Small intestine (tissue), 7 donors: ENCODE data around the gene ABCA7. TPM values are rescaled to one million over a fixed set of nuclear protein-coding genes. Genes with fewer than 3 reads are reported as not detected.

Experiments used
- DNase-seq, 2 donors: peaks; one replicate each; pipeline versions ENCODE4 v3.0.0 to v3.0.0-alpha.2; 2013
- FAIRE-seq: peaks from 2 replicates; lab custom pipeline; 2012; peaks lifted over from hg19 to GRCh38; lab: Jason Lieb, UNC
- H3K27ac ChIP-seq, 3 donors: one replicate each; pipeline ENCODE4 v1.5.1; 2013; ENCODE audit warnings: low read length in 2 of 3, mild to moderate bottlenecking in 2 of 3, control low read depth in 1 of 3, inconsistent platforms in 1 of 3, low read depth in 1 of 3, moderate library complexity in 1 of 3
- H3K27me3 ChIP-seq, 3 donors: one replicate each; pipeline ENCODE4 v1.6.1; 2013; ENCODE audit warnings: low read length in 3 of 3, inconsistent platforms in 1 of 3; ENCODE audit not compliant: control insufficient read depth in 3 of 3, insufficient read depth in 3 of 3
- H3K36me3 ChIP-seq, 3 donors: one replicate each; pipeline ENCODE4 v1.6.1; 2013; ENCODE audit warnings: low read length in 3 of 3, inconsistent platforms in 1 of 3, low read depth in 1 of 3, mild to moderate bottlenecking in 1 of 3, moderate library complexity in 1 of 3; ENCODE audit not compliant: control insufficient read depth in 3 of 3, insufficient read depth in 2 of 3
- H3K4me1 ChIP-seq, 3 donors: one replicate each; pipeline ENCODE4 v1.6.1; 2013; ENCODE audit warnings: low read length in 2 of 3, inconsistent platforms in 1 of 3, low read depth in 1 of 3, mild to moderate bottlenecking in 1 of 3, moderate library complexity in 1 of 3; ENCODE audit not compliant: control insufficient read depth in 3 of 3, insufficient read depth in 2 of 3
- H3K4me3 ChIP-seq, 3 donors: one replicate each; pipeline ENCODE4 v1.5.1; 2013; ENCODE audit warnings: low read length in 3 of 3, control low read depth in 1 of 3, inconsistent platforms in 1 of 3, low read depth in 1 of 3, mild to moderate bottlenecking in 1 of 3, moderate library complexity in 1 of 3
- H3K9me3 ChIP-seq, 2 donors: one replicate each; pipeline ENCODE4 v1.6.1; 2013; ENCODE audit warnings: low read depth in 1 of 2, low read length in 1 of 2; ENCODE audit not compliant: control insufficient read depth in 2 of 2, insufficient read depth in 1 of 2
- WGBS, 3 donors: extraction: QIAGEN DNeasy Blood & Tissue Kit; methylation state at CpG; one replicate each; pipeline ENCODE4 v1.1.7; 2013; 5-methylcytosine and 5-hydroxymethylcytosine counted together
- polyA plus RNA-seq, 4 donors: library from polyadenylated mRNA; stranded (reverse) in 3 of 4; unstranded in 1 of 4; fragments of 200-250 nt in 3 of 4; fragments of 120-200 nt in 1 of 4; gene quantifications; one replicate each; pipeline versions ENCODE4 v1.2.1 to v1.2.3, GENCODE V29; 2013
- donor health status: healthy with polysubstance abuse.
- donor health status: control.
- donor health status: control.
- donor health status: Bipolar disorder and iron deficiency.
- donor health status: healthy.

Gene ABCA7
- polyA plus RNA-seq, 4 donors = 3.1 to 60.3 (median 20.2) TPM

- no peak overlapping the region for H3K4me3 ChIP-seq
- no peak for FAIRE-seq
- H3K36me3 ChIP-seq = peaks cover 8 to 51% (median 20%) of the 10 kb centered on the region in 3 donors
- no peaks in the 10 kb centered on the region for H3K4me1 ChIP-seq
- H3K9me3 ChIP-seq = peaks cover 0 to 2% of the 10 kb centered on the region in 2 donors
- 85 to 93% (median 90%) methylated on average over 62 to 73 of the region's 73 CpGs for WGBS, 3 donors
- no peak for DNase-seq
- peaks cover 0 to 3% (median 1%) of the 10 kb centered on the region in 3 donors for H3K27me3 ChIP-seq
- H3K27ac ChIP-seq = no peak overlapping the region
Observed at GRCh38 chr19:1007399-1008251, 32.3 kb upstream of the ABCA7 start.

- Histone ChIP-seq H3K4me3 (no peak overlapping the region), H3K4me1 (no peaks in the 10 kb centered on the region), H3K36me3 (peaks cover 15 to 59% (median 20%) of the 10 kb centered on the region in 3 donors), H3K27ac (peak overlapping the region in 2 of 3 donors; percentile 17 to 22), H3K27me3 (no peaks in the 10 kb centered on the region), H3K9me3 (peaks cover 0 to 2% of the 10 kb centered on the region in 2 donors)
- FAIRE-seq = no peak
- DNase-seq = no peak
- WGBS, 3 donors = 92 to 95% (median 92%) methylated on average over 32 to 45 of the region's 45 CpGs
Observed at GRCh38 chr19:1008268-1009040, 31.5 kb upstream of the ABCA7 start.

- 72 to 89% (median 84%) methylated on average over 71 to 92 of the region's 92 CpGs for WGBS, 3 donors
- no peak overlapping the region for H3K4me3 ChIP-seq
- peaks cover 0 to 2% of the 10 kb centered on the region in 2 donors for H3K9me3 ChIP-seq
- H3K27ac ChIP-seq = peak overlapping the region in 2 of 3 donors; percentile 17 to 33
- no peaks in the 10 kb centered on the region for H3K4me1 ChIP-seq
- DNase-seq (peak in 1 of 2 donors; percentile 26), FAIRE-seq (no peak)
- H3K27me3 ChIP-seq = no peaks in the 10 kb centered on the region
- H3K36me3 ChIP-seq = peaks cover 20 to 68% (median 20%) of the 10 kb centered on the region in 3 donors
Observed at GRCh38 chr19:1009041-1009980, 30.6 kb upstream of the ABCA7 start.

- FAIRE-seq (no peak), DNase-seq (no peak)
- 83 to 92% (median 91%) methylated on average over 23 to 29 of the region's 29 CpGs for WGBS, 3 donors
- Histone ChIP-seq H3K9me3 (peaks cover 0 to 2% of the 10 kb centered on the region in 2 donors), H3K36me3 (peaks cover 21 to 75% (median 22%) of the 10 kb centered on the region in 3 donors), H3K4me3 (no peak overlapping the region), H3K27me3 (no peaks in the 10 kb centered on the region), H3K27ac (peak overlapping the region in 2 of 3 donors; percentile 17 to 33), H3K4me1 (no peaks in the 10 kb centered on the region)
Observed at GRCh38 chr19:1009981-1010538, 29.8 kb upstream of the ABCA7 start.

- FAIRE-seq = no peak
- Histone ChIP-seq H3K27me3 (no peaks in the 10 kb centered on the region), H3K4me1 (peaks cover 0 to 6% (median under 1%) of the 10 kb centered on the region in 3 donors), H3K36me3 (peaks cover 22 to 83% (median 22%) of the 10 kb centered on the region in 3 donors), H3K27ac (no peak overlapping the region), H3K4me3 (no peak overlapping the region), H3K9me3 (peaks cover 0 to 2% of the 10 kb centered on the region in 2 donors)
- WGBS, 3 donors = 89 to 94% (median 92%) methylated on average over 53 to 56 of the region's 56 CpGs
- DNase-seq = no peak
Observed at GRCh38 chr19:1010586-1011510, 29.1 kb upstream of the ABCA7 start.

- no peaks in the 10 kb centered on the region for H3K27me3 ChIP-seq
- 94 to 98% (median 97%) methylated on average over 22 to 36 of the region's 36 CpGs for WGBS, 3 donors
- no peak overlapping the region for H3K27ac ChIP-seq
- peaks cover under 1 to 15% (median 3%) of the 10 kb centered on the region in 3 donors for H3K4me1 ChIP-seq
- peaks cover 22 to 89% (median 22%) of the 10 kb centered on the region in 3 donors for H3K36me3 ChIP-seq
- DNase-seq (no peak), FAIRE-seq (no peak)
- H3K9me3 ChIP-seq = peaks cover 0 to 2% of the 10 kb centered on the region in 2 donors
- no peak overlapping the region for H3K4me3 ChIP-seq
Observed at GRCh38 chr19:1011831-1012333, 28.0 kb upstream of the ABCA7 start.

- Histone ChIP-seq H3K4me1 (peaks cover 3 to 19% (median 4%) of the 10 kb centered on the region in 3 donors), H3K9me3 (peaks cover 0 to 2% of the 10 kb centered on the region in 2 donors), H3K27me3 (no peaks in the 10 kb centered on the region), H3K27ac (no peak overlapping the region), H3K4me3 (no peak overlapping the region), H3K36me3 (peaks cover 22 to 88% (median 22%) of the 10 kb centered on the region in 3 donors)
- DNase-seq (no peak), FAIRE-seq (no peak)
- WGBS, 3 donors = 88 to 95% (median 88%) methylated on average over 15 to 18 of the region's 18 CpGs
Observed at GRCh38 chr19:1012334-1012733, 27.6 kb upstream of the ABCA7 start.
